ENCODE data around the gene MT4. TPM values are rescaled to one million over a fixed set of nuclear protein-coding genes. Genes with fewer than 3 reads are reported as not detected.

MT4 gene
- total RNA-seq, 1 experiment from 2014 or later, result not detected

DNA sequence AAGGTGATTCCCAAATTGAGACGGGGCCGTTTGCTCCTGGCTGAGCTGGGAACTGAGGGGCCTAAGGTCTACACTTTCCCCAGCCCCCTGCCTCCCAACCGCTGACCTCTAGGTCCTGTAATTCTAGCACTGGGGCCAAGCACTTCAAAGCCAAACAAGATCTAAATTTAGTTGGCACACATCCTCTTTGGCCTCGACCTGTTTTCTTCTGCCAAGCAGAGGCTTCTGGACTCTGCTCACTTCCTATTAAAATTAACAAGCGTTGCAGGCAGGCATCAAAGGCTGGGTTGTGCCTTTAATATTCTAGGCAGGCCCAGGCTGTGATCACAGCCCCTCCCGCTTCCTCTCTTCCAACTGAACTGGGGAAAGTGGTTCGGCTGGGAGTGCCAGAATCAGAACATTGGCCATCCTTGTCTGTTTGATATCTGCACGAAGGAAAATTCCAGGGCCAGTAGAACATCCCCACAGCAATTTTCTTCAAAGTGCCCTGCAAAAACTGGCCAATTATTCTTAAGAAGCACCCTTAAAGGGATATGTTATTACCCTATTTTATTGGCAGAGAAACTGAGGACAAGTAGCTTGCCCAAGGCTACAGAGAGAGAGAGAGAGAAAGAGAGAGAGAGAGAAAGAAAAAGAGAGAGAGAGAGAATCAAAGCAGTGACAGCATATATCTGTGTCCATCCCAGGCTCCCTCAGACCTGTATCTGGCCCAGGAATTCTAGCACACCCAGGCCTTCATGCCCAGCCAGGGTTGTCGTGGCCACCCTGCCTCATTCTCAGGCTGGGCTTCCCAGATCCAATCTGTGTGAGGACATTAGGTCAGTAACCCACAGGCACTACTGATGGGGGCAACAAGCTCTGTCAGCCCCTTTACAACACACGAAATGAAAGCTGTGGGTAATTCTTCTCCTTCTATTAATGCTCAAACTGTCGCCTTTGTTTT lies 12.8 kb upstream of the MT4 start:
- DNase-seq (ENCODE audit: low spot score) (no peak), ATAC-seq (no peak)
- POLR2A ChIA-PET, result no interaction called here
- Mint-ChIP-seq H3K27me3 (ENCODE audit: low read depth) (peaks cover 5% of the 10 kb centered on the region; the same call in 1 of the 2 replicates), H3K9me3 (no peaks in the 10 kb centered on the region), H3K4me3 (no peak overlapping the region), H3K36me3 (no peaks in the 10 kb centered on the region), H3K4me1 (peaks cover 20% of the 10 kb centered on the region), H3K27ac (no peak overlapping the region)
- CTCF ChIA-PET, result interaction anchor here (0.6 to 1.1 kb wide), 2 partner anchors 10 to 279 kb away, joined by 3 read pairs; no protein-coding TSS in a partner anchor
- no peak for TF ChIP-seq ZNF396 (CRISPR knock-in tag; IDR thresholded peaks at IDR 0.05; ENCODE audit: borderline replicate concordance)
- TF ChIP-seq RORB (CRISPR knock-in tag; IDR thresholded peaks at IDR 0.05), result no peak
- TF ChIP-seq IRF1 (CRISPR knock-in tag; IDR thresholded peaks at IDR 0.05), result no peak

DNA sequence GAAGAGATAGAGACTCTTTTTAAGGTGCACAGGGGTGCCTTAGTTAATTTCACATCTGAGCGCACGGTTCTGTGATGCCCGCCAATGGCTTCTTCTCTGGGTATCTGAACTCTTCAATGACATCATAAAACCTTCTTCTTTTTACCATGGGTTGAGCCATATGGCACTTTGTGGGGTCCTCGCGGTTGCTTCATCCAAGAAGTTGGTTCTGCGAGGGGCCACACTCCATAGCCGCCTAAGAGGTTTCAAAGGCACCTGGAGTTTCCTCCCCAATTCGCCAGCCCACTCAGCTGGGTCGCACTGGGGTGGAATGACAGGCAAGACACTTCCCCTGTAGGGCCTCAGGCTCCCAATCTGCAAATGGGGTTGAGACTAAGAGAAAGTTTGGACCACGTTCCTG lies 10.4 kb upstream of the MT4 start:
- no peak for DNase-seq (ENCODE audit: low spot score)
- TF ChIP-seq, protein P1, sequence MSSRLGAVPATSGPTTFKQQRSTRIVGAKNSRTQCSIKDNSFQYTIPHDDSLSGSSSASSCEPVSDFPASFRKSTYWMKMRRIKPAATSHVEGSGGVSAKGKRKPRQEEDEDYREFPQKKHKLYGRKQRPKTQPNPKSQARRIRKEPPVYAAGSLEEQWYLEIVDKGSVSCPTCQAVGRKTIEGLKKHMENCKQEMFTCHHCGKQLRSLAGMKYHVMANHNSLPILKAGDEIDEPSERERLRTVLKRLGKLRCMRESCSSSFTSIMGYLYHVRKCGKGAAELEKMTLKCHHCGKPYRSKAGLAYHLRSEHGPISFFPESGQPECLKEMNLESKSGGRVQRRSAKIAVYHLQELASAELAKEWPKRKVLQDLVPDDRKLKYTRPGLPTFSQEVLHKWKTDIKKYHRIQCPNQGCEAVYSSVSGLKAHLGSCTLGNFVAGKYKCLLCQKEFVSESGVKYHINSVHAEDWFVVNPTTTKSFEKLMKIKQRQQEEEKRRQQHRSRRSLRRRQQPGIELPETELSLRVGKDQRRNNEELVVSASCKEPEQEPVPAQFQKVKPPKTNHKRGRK (CRISPR knock-in tag; IDR thresholded peaks at IDR 0.05; ENCODE audit: borderline replicate concordance), result no peak
- TF ChIP-seq MYBL2 (CRISPR knock-in tag; IDR thresholded peaks at IDR 0.05) (no peak), JUN (CRISPR knock-in tag; IDR thresholded peaks at IDR 0.05) (no peak), GRHL2 (CRISPR knock-in tag; IDR thresholded peaks at IDR 0.05; ENCODE audit: insufficient replicate concordance, severe bottlenecking) (no peak), RORB (CRISPR knock-in tag; IDR thresholded peaks at IDR 0.05) (no peak), OVOL2 (CRISPR knock-in tag; IDR thresholded peaks at IDR 0.05; ENCODE audit: borderline replicate concordance) (no peak), ZNF121 (CRISPR knock-in tag; IDR thresholded peaks at IDR 0.05) (no peak), ZNF232 (CRISPR knock-in tag; IDR thresholded peaks at IDR 0.05) (no peak), ARID4B (CRISPR knock-in tag; IDR thresholded peaks at IDR 0.05; ENCODE audit: borderline replicate concordance) (no peak), CDX4 (CRISPR knock-in tag; IDR thresholded peaks at IDR 0.05; ENCODE audit: borderline replicate concordance) (no peak), ZMAT4 (CRISPR knock-in tag; IDR thresholded peaks at IDR 0.05) (no peak), TEAD1 (CRISPR knock-in tag; IDR thresholded peaks at IDR 0.05) (no peak), CBFB (CRISPR knock-in tag; IDR thresholded peaks at IDR 0.05; ENCODE audit: low read depth) (no peak), ZNF423 (CRISPR knock-in tag; IDR thresholded peaks at IDR 0.05) (no peak)
- TF ChIP-seq, protein P2, sequence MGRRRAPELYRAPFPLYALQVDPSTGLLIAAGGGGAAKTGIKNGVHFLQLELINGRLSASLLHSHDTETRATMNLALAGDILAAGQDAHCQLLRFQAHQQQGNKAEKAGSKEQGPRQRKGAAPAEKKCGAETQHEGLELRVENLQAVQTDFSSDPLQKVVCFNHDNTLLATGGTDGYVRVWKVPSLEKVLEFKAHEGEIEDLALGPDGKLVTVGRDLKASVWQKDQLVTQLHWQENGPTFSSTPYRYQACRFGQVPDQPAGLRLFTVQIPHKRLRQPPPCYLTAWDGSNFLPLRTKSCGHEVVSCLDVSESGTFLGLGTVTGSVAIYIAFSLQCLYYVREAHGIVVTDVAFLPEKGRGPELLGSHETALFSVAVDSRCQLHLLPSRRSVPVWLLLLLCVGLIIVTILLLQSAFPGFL (CRISPR knock-in tag; IDR thresholded peaks at IDR 0.05; ENCODE audit: borderline replicate concordance), result no peak
- TF ChIP-seq, protein P3, sequence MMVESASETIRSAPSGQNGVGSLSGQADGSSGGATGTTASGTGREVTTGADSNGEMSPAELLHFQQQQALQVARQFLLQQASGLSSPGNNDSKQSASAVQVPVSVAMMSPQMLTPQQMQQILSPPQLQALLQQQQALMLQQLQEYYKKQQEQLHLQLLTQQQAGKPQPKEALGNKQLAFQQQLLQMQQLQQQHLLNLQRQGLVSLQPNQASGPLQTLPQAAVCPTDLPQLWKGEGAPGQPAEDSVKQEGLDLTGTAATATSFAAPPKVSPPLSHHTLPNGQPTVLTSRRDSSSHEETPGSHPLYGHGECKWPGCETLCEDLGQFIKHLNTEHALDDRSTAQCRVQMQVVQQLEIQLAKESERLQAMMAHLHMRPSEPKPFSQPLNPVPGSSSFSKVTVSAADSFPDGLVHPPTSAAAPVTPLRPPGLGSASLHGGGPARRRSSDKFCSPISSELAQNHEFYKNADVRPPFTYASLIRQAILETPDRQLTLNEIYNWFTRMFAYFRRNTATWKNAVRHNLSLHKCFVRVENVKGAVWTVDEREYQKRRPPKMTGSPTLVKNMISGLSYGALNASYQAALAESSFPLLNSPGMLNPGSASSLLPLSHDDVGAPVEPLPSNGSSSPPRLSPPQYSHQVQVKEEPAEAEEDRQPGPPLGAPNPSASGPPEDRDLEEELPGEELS (CRISPR knock-in tag; IDR thresholded peaks at IDR 0.05), result no peak
- H3K4me1 Mint-ChIP-seq, result peaks cover 3% of the 10 kb centered on the region; the same call in 1 of the 2 replicates
- ChIA-PET POLR2A (interaction anchor here (1.0 kb wide), 1 partner anchor 63 kb away, joined by 3 read pairs; no protein-coding TSS in a partner anchor), CTCF (no interaction called here)
- H3K27ac Mint-ChIP-seq, result no peak overlapping the region
- no peak overlapping the region for H3K4me3 Mint-ChIP-seq
- ATAC-seq, result no peak
- H3K27me3 Mint-ChIP-seq (ENCODE audit: low read depth), result peaks cover 5% of the 10 kb centered on the region; the same call in 1 of the 2 replicates
- no peaks in the 10 kb centered on the region for H3K36me3 Mint-ChIP-seq
- no peaks in the 10 kb centered on the region for H3K9me3 Mint-ChIP-seq

All from WTC11 (cell line).